B cell (primary cell): ENCODE data around the gene CAV3.
"Not testable (repeated sequence)": the region's sequence is repeated elsewhere in the genome, so short reads cannot be mapped to it uniquely, and the experiment has no call there.

Experiments
- EZH2 ChIP-seq: IDR thresholded peaks from 2 replicates; pipeline ENCODE4 v1.6.1; 2012; ENCODE audit warnings: borderline replicate concordance, low read depth, mild to moderate bottlenecking, moderate library complexity, low read length; ENCODE audit not compliant: insufficient read depth, poor library complexity, severe bottlenecking
- TF ChIP-seq, protein P1 (sequence below): fragments of 200-600 bp; IDR thresholded peaks from one replicate; pipeline ENCODE4 v1.8.0; 2022; ENCODE audit warnings: antibody characterized with exemption, mild to moderate bottlenecking

DNA sequence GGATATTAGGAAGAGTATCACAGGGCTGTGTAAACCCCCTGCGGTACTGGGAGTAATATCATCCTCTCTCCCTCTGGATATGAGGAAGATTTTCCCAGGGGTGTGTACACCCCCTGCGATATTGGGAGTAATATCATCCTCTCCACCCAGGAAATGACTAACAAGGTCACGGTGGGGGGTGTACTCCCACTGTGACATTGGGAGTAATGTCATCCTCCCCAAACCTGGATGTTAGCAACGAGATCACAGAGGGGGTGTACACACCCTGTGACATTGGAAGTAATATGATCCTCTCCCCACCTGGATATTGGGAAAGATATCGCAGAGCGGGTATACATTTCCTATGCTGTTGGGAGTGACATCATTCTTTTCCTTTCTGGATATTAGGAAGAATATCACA is 48.6 kb upstream of the CAV3 start:
- TF ChIP-seq, protein P1, sequence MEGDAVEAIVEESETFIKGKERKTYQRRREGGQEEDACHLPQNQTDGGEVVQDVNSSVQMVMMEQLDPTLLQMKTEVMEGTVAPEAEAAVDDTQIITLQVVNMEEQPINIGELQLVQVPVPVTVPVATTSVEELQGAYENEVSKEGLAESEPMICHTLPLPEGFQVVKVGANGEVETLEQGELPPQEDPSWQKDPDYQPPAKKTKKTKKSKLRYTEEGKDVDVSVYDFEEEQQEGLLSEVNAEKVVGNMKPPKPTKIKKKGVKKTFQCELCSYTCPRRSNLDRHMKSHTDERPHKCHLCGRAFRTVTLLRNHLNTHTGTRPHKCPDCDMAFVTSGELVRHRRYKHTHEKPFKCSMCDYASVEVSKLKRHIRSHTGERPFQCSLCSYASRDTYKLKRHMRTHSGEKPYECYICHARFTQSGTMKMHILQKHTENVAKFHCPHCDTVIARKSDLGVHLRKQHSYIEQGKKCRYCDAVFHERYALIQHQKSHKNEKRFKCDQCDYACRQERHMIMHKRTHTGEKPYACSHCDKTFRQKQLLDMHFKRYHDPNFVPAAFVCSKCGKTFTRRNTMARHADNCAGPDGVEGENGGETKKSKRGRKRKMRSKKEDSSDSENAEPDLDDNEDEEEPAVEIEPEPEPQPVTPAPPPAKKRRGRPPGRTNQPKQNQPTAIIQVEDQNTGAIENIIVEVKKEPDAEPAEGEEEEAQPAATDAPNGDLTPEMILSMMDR: not testable (repeated sequence)
- TF ChIP-seq EZH2: not testable (repeated sequence)
